ENCODE results near the gene ANKRD9. TPM values are rescaled to one million over a fixed set of nuclear protein-coding genes. Genes with fewer than 3 reads are reported as not detected.

ANKRD9 gene
- total and polyA plus RNA-seq, 10 of the 15 experiments (the other 5 are each of a cell fraction or from before 2014, with no cell fraction given), result 0.03 to 3.6 (median 0.49) TPM

- H3K4me2 ChIP-seq (ENCODE audit: control insufficient read depth, insufficient read depth), result peak overlapping the region; percentile 74; the same call in 1 of the 2 replicates
- intact Hi-C loops (cut with micrococcal nuclease; ENCODE audit: unreplicated experiment), result loop anchor here (2.0 to 10.0 kb wide), 3 partner anchors 67 to 389 kb away; partner anchors contain the start of genes RCOR1 and TRAF3
- peak overlapping the region; percentile 59 for H2AFZ ChIP-seq (ENCODE audit: control insufficient read depth, low read depth, low read length)
- ChIA-PET SMC1A (ENCODE audit: uncharacterized antibody, unreplicated experiment) (interaction anchor here (1.0 to 3.5 kb wide), 9 partner anchors 34 to 168 kb away, joined by 3 to 20 read pairs (median 5); no protein-coding TSS in a partner anchor), CTCF (interaction anchor here (1.1 to 3.4 kb wide), 7 partner anchors 61 to 248 kb away, joined by 3 to 23 read pairs (median 8); no protein-coding TSS in a partner anchor), POLR2A (interaction anchor here (0.6 to 0.7 kb wide), 3 partner anchors 82 to 757 kb away, joined by 4 to 6 read pairs (median 5); no protein-coding TSS in a partner anchor), RAD21 (ENCODE audit: unreplicated experiment) (interaction anchor here (2.7 kb wide), 1 partner anchor 65 kb away, joined by 14 read pairs; no protein-coding TSS in a partner anchor)
- DNase-seq (ENCODE audit: low read depth, low spot score) (no peak), ATAC-seq (no peak), FAIRE-seq (no peak)
- H3K27ac ChIP-seq (ENCODE audit: control insufficient read depth, insufficient read depth), result no peak overlapping the region
- H4K20me1 ChIP-seq (ENCODE audit: control insufficient read depth, insufficient read depth), result no peaks in the 10 kb centered on the region
- no TSS peak for BruUV-seq (replicated peaks)
- H3K36me3 ChIP-seq (ENCODE audit: control insufficient read depth in 2 of 2, insufficient read depth in 2 of 2, low read length in 1 of 2), result no peaks in the 10 kb centered on the region
- no peaks in the 10 kb centered on the region for H3K27me3 ChIP-seq (replicated peaks in 1 of 2; ENCODE audit: control insufficient read depth in 2 of 2, insufficient read depth in 2 of 2, low read length in 1 of 2)
- no peaks in the 10 kb centered on the region; the same call in 1 of the 2 replicates for H3K4me1 ChIP-seq (ENCODE audit: control insufficient read depth, insufficient read depth, low read length)
- H3K9me3 ChIP-seq (replicated peaks; ENCODE audit: control insufficient read depth, insufficient read depth, low read length), result no peaks in the 10 kb centered on the region
- WGBS (ENCODE audit: insufficient coverage, insufficient replicate concordance, low lambda C conversion rate, missing lambda C conversion rate), result 80% methylated on average over 12 of the region's 12 CpGs
- in situ Hi-C loops (cut with MboI), result no loop called here
- H3K4me3 ChIP-seq, result peak overlapping the region; percentile 84; the same call in 1 of the 2 replicates
- no peaks in the 10 kb centered on the region for H3K79me2 ChIP-seq (ENCODE audit: control insufficient read depth, insufficient read depth, low read length)
- no peak overlapping the region for H3K9ac ChIP-seq (ENCODE audit: control insufficient read depth, insufficient read depth, low read length)
- TF ChIP-seq HSF1 (IDR thresholded peaks at IDR 0.05; ENCODE audit: low read depth, low read length) (no peak), CREB1 (IDR thresholded peaks at IDR 0.05; ENCODE audit: low read depth) (no peak), ZNF207 (IDR thresholded peaks at IDR 0.05; ENCODE audit: borderline replicate concordance) (no peak), SIN3A (IDR thresholded peaks at IDR 0.05; ENCODE audit: low read depth, low read length) (no peak), SKIL (IDR thresholded peaks at IDR 0.05; ENCODE audit: low read depth, poor library complexity, severe bottlenecking) (no peak), IKZF2 (IDR thresholded peaks at IDR 0.05) (no peak; a peak in 1 of 4 replicates), HDAC6 (IDR thresholded peaks at IDR 0.05; ENCODE audit: unreplicated experiment) (no peak), CEBPB (IDR thresholded peaks at IDR 0.05; ENCODE audit: borderline replicate concordance in 1 of 2, low read depth in 2 of 2, low read length in 2 of 2) (no peak), PAX8 (IDR thresholded peaks at IDR 0.05) (no peak), ZZZ3 (IDR thresholded peaks at IDR 0.05; ENCODE audit: control insufficient read depth, insufficient read length, low read depth) (no peak), RELA (IDR thresholded peaks at IDR 0.05; ENCODE audit: borderline replicate concordance, partially characterized antibody) (no peak), NBN (IDR thresholded peaks at IDR 0.05) (no peak), YBX1 (IDR thresholded peaks at IDR 0.05) (no peak)
- TF ChIP-seq, protein P1, sequence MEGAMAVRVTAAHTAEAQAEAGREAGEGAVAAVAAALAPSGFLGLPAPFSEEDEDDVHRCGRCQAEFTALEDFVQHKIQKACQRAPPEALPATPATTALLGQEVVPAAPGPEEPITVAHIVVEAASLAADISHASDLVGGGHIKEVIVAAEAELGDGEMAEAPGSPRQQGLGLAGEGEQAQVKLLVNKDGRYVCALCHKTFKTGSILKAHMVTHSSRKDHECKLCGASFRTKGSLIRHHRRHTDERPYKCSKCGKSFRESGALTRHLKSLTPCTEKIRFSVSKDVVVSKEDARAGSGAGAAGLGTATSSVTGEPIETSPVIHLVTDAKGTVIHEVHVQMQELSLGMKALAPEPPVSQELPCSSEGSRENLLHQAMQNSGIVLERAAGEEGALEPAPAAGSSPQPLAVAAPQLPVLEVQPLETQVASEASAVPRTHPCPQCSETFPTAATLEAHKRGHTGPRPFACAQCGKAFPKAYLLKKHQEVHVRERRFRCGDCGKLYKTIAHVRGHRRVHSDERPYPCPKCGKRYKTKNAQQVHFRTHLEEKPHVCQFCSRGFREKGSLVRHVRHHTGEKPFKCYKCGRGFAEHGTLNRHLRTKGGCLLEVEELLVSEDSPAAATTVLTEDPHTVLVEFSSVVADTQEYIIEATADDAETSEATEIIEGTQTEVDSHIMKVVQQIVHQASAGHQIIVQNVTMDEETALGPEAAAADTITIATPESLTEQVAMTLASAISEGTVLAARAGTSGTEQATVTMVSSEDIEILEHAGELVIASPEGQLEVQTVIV (IDR thresholded peaks at IDR 0.05; ENCODE audit: borderline replicate concordance, partially characterized antibody), result no peak
- TF ChIP-seq, protein P2, sequence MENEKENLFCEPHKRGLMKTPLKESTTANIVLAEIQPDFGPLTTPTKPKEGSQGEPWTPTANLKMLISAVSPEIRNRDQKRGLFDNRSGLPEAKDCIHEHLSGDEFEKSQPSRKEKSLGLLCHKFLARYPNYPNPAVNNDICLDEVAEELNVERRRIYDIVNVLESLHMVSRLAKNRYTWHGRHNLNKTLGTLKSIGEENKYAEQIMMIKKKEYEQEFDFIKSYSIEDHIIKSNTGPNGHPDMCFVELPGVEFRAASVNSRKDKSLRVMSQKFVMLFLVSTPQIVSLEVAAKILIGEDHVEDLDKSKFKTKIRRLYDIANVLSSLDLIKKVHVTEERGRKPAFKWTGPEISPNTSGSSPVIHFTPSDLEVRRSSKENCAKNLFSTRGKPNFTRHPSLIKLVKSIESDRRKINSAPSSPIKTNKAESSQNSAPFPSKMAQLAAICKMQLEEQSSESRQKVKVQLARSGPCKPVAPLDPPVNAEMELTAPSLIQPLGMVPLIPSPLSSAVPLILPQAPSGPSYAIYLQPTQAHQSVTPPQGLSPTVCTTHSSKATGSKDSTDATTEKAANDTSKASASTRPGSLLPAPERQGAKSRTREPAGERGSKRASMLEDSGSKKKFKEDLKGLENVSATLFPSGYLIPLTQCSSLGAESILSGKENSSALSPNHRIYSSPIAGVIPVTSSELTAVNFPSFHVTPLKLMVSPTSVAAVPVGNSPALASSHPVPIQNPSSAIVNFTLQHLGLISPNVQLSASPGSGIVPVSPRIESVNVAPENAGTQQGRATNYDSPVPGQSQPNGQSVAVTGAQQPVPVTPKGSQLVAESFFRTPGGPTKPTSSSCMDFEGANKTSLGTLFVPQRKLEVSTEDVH (IDR thresholded peaks at IDR 0.05; ENCODE audit: low read depth, partially characterized antibody), result no peak
These were observed 16.4 kb upstream of the ANKRD9 start for GRCh38 chr14:102525929-102526497.

Data from GM12878 (cell line).